IMR-90 (cell line): ENCODE data around the gene DHCR7. TPM values are rescaled to one million over a fixed set of nuclear protein-coding genes. Genes with fewer than 3 reads are reported as not detected.

Experiments
- ATAC-seq: fragments of 200-7000 bp; cut with Tn5 transposase; 2 replicates; pipeline ENCODE4 v1.9.1; 2020; ENCODE audit warnings: low read depth, mild to moderate bottlenecking, moderate library complexity
- BruUV-seq: library from RNA; stranded (reverse); fragments of 400-500 nt; replicated peaks from 2 replicates; lab custom pipeline; 2021; lab: Mats Ljungman, UMichigan
- CTCF ChIA-PET: fragments of 300-600 bp; formaldehyde crosslinking; extraction: SDS; loops from one replicate; lab custom pipeline; 2021; ENCODE audit warnings: antibody characterized with exemption; lab: Yijun Ruan, JAX
- POLR2A ChIA-PET: fragments of 300-600 bp; sonication (Branson Sonifier 250); formaldehyde crosslinking; loops from one replicate; lab custom pipeline; 2022; ENCODE audit warnings: antibody characterized with exemption; ENCODE audit not compliant: unreplicated experiment; lab: Charles Lee
- DNase-seq: peaks from one replicate; pipeline ENCODE4 v3.0.0; 2013
- H2AFZ ChIP-seq: replicated peaks from 2 replicates; pipeline ENCODE3; 2013; ENCODE audit warnings: low read length, mild to moderate bottlenecking; ENCODE audit not compliant: poor library complexity
- H2AK5ac ChIP-seq: 2 replicates; pipeline ENCODE4 v1.6.1; 2013; ENCODE audit warnings: low read depth, low read length, inconsistent platforms
- H2AK9ac ChIP-seq: replicated peaks from 2 replicates; pipeline ENCODE3; 2013; ENCODE audit warnings: mild to moderate bottlenecking, low read depth, low read length, moderate library complexity; ENCODE audit not compliant: poor library complexity
- H2BK120ac ChIP-seq: 2 replicates; pipeline ENCODE4 v1.6.1; 2013; ENCODE audit warnings: low read depth, low read length, inconsistent platforms
- H2BK15ac ChIP-seq: 3 replicates; pipeline ENCODE4 v1.6.1; 2013; ENCODE audit warnings: low read depth, low read length, inconsistent platforms
- H2BK20ac ChIP-seq: 2 replicates; pipeline ENCODE4 v1.6.1; 2013; ENCODE audit warnings: low read depth, mild to moderate bottlenecking, inconsistent platforms, low read length, moderate library complexity
- H2BK5ac ChIP-seq: 2 replicates; pipeline ENCODE4 v1.6.1; 2013; ENCODE audit warnings: mild to moderate bottlenecking, low read depth, low read length, inconsistent platforms; ENCODE audit not compliant: poor library complexity, severe bottlenecking
- H3K14ac ChIP-seq: replicated peaks from 2 replicates; pipeline ENCODE4 v1.6.1; 2013; ENCODE audit warnings: low read depth, low read length, inconsistent platforms
- H3K18ac ChIP-seq: 2 replicates; pipeline ENCODE4 v1.6.1; 2013; ENCODE audit warnings: low read depth, low read length, control low read depth
- H3K23ac ChIP-seq: 2 replicates; pipeline ENCODE4 v1.6.1; 2013; ENCODE audit warnings: low read depth, low read length, inconsistent platforms
- H3K27ac ChIP-seq: 2 replicates; pipeline ENCODE4 v1.5.1; 2013; ENCODE audit warnings: mild to moderate bottlenecking, control low read depth, low read length; ENCODE audit not compliant: insufficient read depth
- H3K27me3 ChIP-seq: 2 replicates; pipeline ENCODE4 v1.6.1; 2013; ENCODE audit warnings: low read length; ENCODE audit not compliant: control insufficient read depth, insufficient read depth
- H3K36me3 ChIP-seq: 2 replicates; pipeline ENCODE4 v1.6.1; 2013; ENCODE audit warnings: low read length, mixed read lengths; ENCODE audit not compliant: control insufficient read depth, insufficient read depth
- H3K4ac ChIP-seq: 2 replicates; pipeline ENCODE4 v1.6.1; 2013; ENCODE audit warnings: low read depth, low read length, inconsistent platforms
- H3K4me1 ChIP-seq: 2 replicates; pipeline ENCODE4 v1.6.1; 2013; ENCODE audit warnings: low read length, mixed read lengths; ENCODE audit not compliant: control insufficient read depth, insufficient read depth
- H3K4me2 ChIP-seq: 2 replicates; pipeline ENCODE4 v1.6.1; 2013; ENCODE audit warnings: low read depth, mild to moderate bottlenecking, control low read depth, low read length, moderate library complexity
- H3K4me3 ChIP-seq: 2 replicates; pipeline ENCODE4 v1.5.1; 2013; ENCODE audit warnings: low read depth, mild to moderate bottlenecking, control low read depth, low read length, moderate library complexity; ENCODE audit not compliant: insufficient read depth
- H3K56ac ChIP-seq: 2 replicates; pipeline ENCODE4 v1.6.1; 2013; ENCODE audit warnings: low read length, inconsistent platforms; ENCODE audit not compliant: insufficient read depth; ENCODE audit errors: extremely low read depth
- H3K79me1 ChIP-seq, 2 experiments: 2 replicates each; pipeline ENCODE4 v1.6.1; 2013; ENCODE audit warnings: low read length in 2 of 2, inconsistent platforms in 1 of 2, low read depth in 1 of 2
- H3K9ac ChIP-seq: 2 replicates; pipeline ENCODE4 v1.6.1; 2013; ENCODE audit warnings: low read depth, low read length, control low read depth
- H3K9me1 ChIP-seq: 2 replicates; pipeline ENCODE4 v1.6.1; 2013; ENCODE audit warnings: low read length, inconsistent platforms; ENCODE audit not compliant: insufficient read depth
- H3K9me3 ChIP-seq: 2 replicates; pipeline ENCODE4 v1.6.1; 2013; ENCODE audit warnings: low read length; ENCODE audit not compliant: control insufficient read depth, insufficient read depth
- H4K20me1 ChIP-seq: 2 replicates; pipeline ENCODE4 v1.6.1; 2013; ENCODE audit warnings: low read length, inconsistent platforms; ENCODE audit not compliant: insufficient read depth
- H4K5ac ChIP-seq: 2 replicates; pipeline ENCODE4 v1.6.1; 2013; ENCODE audit warnings: mild to moderate bottlenecking, low read depth, low read length, control low read depth
- H4K8ac ChIP-seq, 2 experiments: 2 replicates each; pipeline ENCODE4 v1.6.1; 2013; ENCODE audit warnings: low read depth in 2 of 2, low read length in 2 of 2, control low read depth in 1 of 2, inconsistent platforms in 1 of 2
- H4K91ac ChIP-seq: 2 replicates; pipeline ENCODE4 v1.6.1; 2013; ENCODE audit warnings: low read depth, low read length, inconsistent platforms; ENCODE audit not compliant: insufficient read depth
- ELK1 ChIP-seq: fragments of 150-350 bp; IDR thresholded peaks from 2 replicates; pipeline ENCODE4 v1.6.1; 2016; ENCODE audit warnings: low read depth, mild to moderate bottlenecking, low read length, moderate library complexity, borderline replicate concordance
- MAZ ChIP-seq: IDR thresholded peaks from 2 replicates; pipeline ENCODE4 v1.6.1; 2012; ENCODE audit warnings: low read depth, mild to moderate bottlenecking, low read length, improper control_type of control experiment, moderate library complexity, borderline replicate concordance
- MXI1 ChIP-seq: IDR thresholded peaks from 2 replicates; pipeline ENCODE4 v1.6.1; 2012; ENCODE audit warnings: low read depth, mild to moderate bottlenecking, low read length, moderate library complexity, borderline replicate concordance
- RFX5 ChIP-seq: IDR thresholded peaks from 2 replicates; pipeline ENCODE4 v1.8.0; 2012; ENCODE audit warnings: low read depth, mild to moderate bottlenecking, low read length, moderate library complexity
- WGBS, 2 experiments: methylation state at CpG; one replicate each; pipeline versions ENCODE4 v1.1.5 to v1.1.7; 2013; ENCODE audit warnings: missing lambda C conversion rate in 2 of 2; ENCODE audit not compliant: insufficient read length in 1 of 2; ENCODE audit errors: extremely low coverage in 2 of 2; 5-methylcytosine and 5-hydroxymethylcytosine counted together
- dilution Hi-C: fragments of 300-500 bp; cut with HindIII; formaldehyde crosslinking; loops from one replicate; pipeline ENCODE4 v1.14.3; 2018; ENCODE audit warnings: low sequenced_read_pairs; ENCODE audit not compliant: unreplicated experiment
- in situ Hi-C: fragments of 300-500 bp; cut with MboI; formaldehyde crosslinking; loops from 3 replicates; pipeline ENCODE4 v1.14.3; 2019; ENCODE audit warnings: low sequenced_read_pairs, inconsistent platforms, mixed read lengths
- intact Hi-C: fragments of 100-400 bp; cut with micrococcal nuclease; formaldehyde crosslinking; loops from 2 replicates; pipeline ENCODE4 v1.10.0; 2022
- polyA plus RNA-seq, 3 experiments: library from polyadenylated mRNA; depleted of rRNA; stranded (reverse); fragments of >200 nt; gene quantifications; 2 replicates each; pipeline ENCODE4 v1.2.3, GENCODE V29; 2012; ENCODE audit warnings: low replicate concordance in 1 of 3
- total RNA-seq: library from RNA; depleted of rRNA; stranded (reverse); fragments of >200 nt; gene quantifications from 2 replicates; pipeline ENCODE4 v1.2.3, GENCODE V29; 2012

DHCR7 gene
- total and polyA plus RNA-seq, 2 of the 4 experiments (the other 2 are of a cell fraction), result 22.0 to 43.3 TPM

GRCh38 chr11:71441251-71441650, 6.9 kb downstream of the DHCR7 start:
- no peaks in the 10 kb centered on the region for H3K79me1 ChIP-seq
- no peak overlapping the region for H4K91ac ChIP-seq
- H3K27ac ChIP-seq, result no peak overlapping the region
- no peak overlapping the region for H2BK5ac ChIP-seq
- H4K5ac ChIP-seq, result no peak overlapping the region
- H3K9ac ChIP-seq, result no peak overlapping the region
- POLR2A ChIA-PET, result no interaction called here
- DNase-seq (no peak), ATAC-seq (no peak)
- no peak overlapping the region for H3K4me2 ChIP-seq
- H3K9me1 ChIP-seq, result 0 out of 2 replicates have a peak, but pooled peaks cover 4% of the 10 kb centered on the region
- H3K56ac ChIP-seq, result no peak overlapping the region
- no peaks in the 10 kb centered on the region for H3K9me3 ChIP-seq
- H3K18ac ChIP-seq, result no peak overlapping the region
- H2AFZ ChIP-seq, result no peak overlapping the region
- H3K36me3 ChIP-seq, result peaks cover 29% of the 10 kb centered on the region
- no peak overlapping the region for H2BK15ac ChIP-seq
- no peak overlapping the region for H3K4ac ChIP-seq
- in situ Hi-C loops (no loop called here), intact Hi-C loops (no loop called here), dilution Hi-C loops (no loop called here)
- H2BK120ac ChIP-seq, result no peak overlapping the region
- no peak for TF ChIP-seq MXI1
- TF ChIP-seq RFX5, result no peak
- no peak for TF ChIP-seq ELK1
- no peak for TF ChIP-seq MAZ
- H2AK5ac ChIP-seq, result no peak overlapping the region
- no peak overlapping the region for H2BK20ac ChIP-seq
- no peak overlapping the region for H2AK9ac ChIP-seq
- no peak overlapping the region for H3K4me3 ChIP-seq
- 97% methylated on average over 7 of the region's 11 CpGs; no CpG with 5 or more reads in 1 of the 2 experiments for WGBS, 2 experiments
- H3K14ac ChIP-seq, result no peak overlapping the region
- H4K8ac ChIP-seq, result no peak overlapping the region
- no peaks in the 10 kb centered on the region for H3K27me3 ChIP-seq
- H3K23ac ChIP-seq, result no peak overlapping the region
- H3K4me1 ChIP-seq, result no peaks in the 10 kb centered on the region
- H4K20me1 ChIP-seq, result no peaks in the 10 kb centered on the region; the same call in 1 of the 2 replicates
- CTCF ChIA-PET, result no interaction called here
- no TSS peak for BruUV-seq
